A673 (cell line): Measurements from ENCODE around the gene CACNA1A.

Experiments
- CTCF ChIP-seq: fragments of 300-800, 200-600 bp; sonication (generic); conservative IDR thresholded peaks from 2 replicates; pipeline ENCODE4 v1.5.1; 2017; ENCODE audit warnings: low read depth, mild to moderate bottlenecking, antibody characterized with exemption, low read length, moderate library complexity, mixed read lengths
- EZH2 ChIP-seq: fragments of 200-600 bp; sonication (generic); IDR thresholded peaks from 2 replicates; pipeline ENCODE4 v1.6.1; 2017; ENCODE audit warnings: borderline replicate concordance, low read depth, mild to moderate bottlenecking, mixed read lengths, antibody characterized with exemption, low read length; ENCODE audit not compliant: poor library complexity, severe bottlenecking

GRCh38 chr19:13362668-13363067 lies 143.6 kb downstream of the CACNA1A start:
- TF ChIP-seq CTCF (no peak), EZH2 (no peak)
